A673 (cell line): ENCODE measurements around the gene NPAS2. TPM values are rescaled to one million over a fixed set of nuclear protein-coding genes. Genes with fewer than 3 reads are reported as not detected.

Experiments
- BruUV-seq: library from RNA; stranded (reverse); fragments of 400-500 nt; replicated peaks from 2 replicates; lab custom pipeline; 2021; lab: Mats Ljungman, UMichigan
- CTCF ChIA-PET: fragments of 300-600 bp; sonication (Branson Sonifier 250); formaldehyde crosslinking; loops from one replicate; lab custom pipeline; 2022; ENCODE audit warnings: antibody characterized with exemption; lab: Charles Lee
- POLR2A ChIA-PET: fragments of 300-600 bp; sonication (Branson Sonifier 250); formaldehyde crosslinking; loops from one replicate; lab custom pipeline; 2022; ENCODE audit warnings: antibody characterized with exemption; ENCODE audit not compliant: low non-redundant PET; lab: Charles Lee
- DNase-seq: peaks from one replicate; pipeline ENCODE4 v3.0.0-alpha.2; 2015; ENCODE audit warnings: low spot score
- H3K27ac ChIP-seq: fragments of 200-600 bp; sonication (generic); 2 replicates; pipeline ENCODE4 v1.5.1; 2016; ENCODE audit warnings: mixed run types, low read depth, mild to moderate bottlenecking, mixed read lengths, antibody characterized with exemption, low read length; ENCODE audit not compliant: poor library complexity, severe bottlenecking
- H3K27me3 ChIP-seq: fragments of 200-600 bp; sonication (generic); replicated peaks from 2 replicates; pipeline ENCODE4 v1.6.1; 2017; ENCODE audit warnings: mixed run types, low read depth, mild to moderate bottlenecking, mixed read lengths, antibody characterized with exemption, low read length; ENCODE audit not compliant: insufficient read depth, poor library complexity
- H3K36me3 ChIP-seq: fragments of 200-600 bp; sonication (generic); 2 replicates; pipeline ENCODE4 v1.6.1; 2016; ENCODE audit warnings: mixed run types, mild to moderate bottlenecking, mixed read lengths, antibody characterized with exemption, low read length; ENCODE audit not compliant: insufficient read depth, poor library complexity, severe bottlenecking
- H3K4me1 ChIP-seq: fragments of 200-600 bp; sonication (generic); 2 replicates; pipeline ENCODE4 v1.6.1; 2017; ENCODE audit warnings: mixed run types, mild to moderate bottlenecking, mixed read lengths, antibody characterized with exemption, low read length; ENCODE audit not compliant: insufficient read depth, poor library complexity, severe bottlenecking
- H3K4me3 ChIP-seq: fragments of 200-600 bp; sonication (generic); 2 replicates; pipeline ENCODE4 v1.5.1; 2016; ENCODE audit warnings: low read depth, mixed run types, mild to moderate bottlenecking, mixed read lengths, low read length; ENCODE audit not compliant: poor library complexity, severe bottlenecking
- H3K9me3 ChIP-seq: fragments of 200-600 bp; sonication (generic); 2 replicates; pipeline ENCODE4 v1.6.1; 2016; ENCODE audit warnings: mixed run types, low read depth, mild to moderate bottlenecking, mixed read lengths, antibody characterized with exemption, low read length; ENCODE audit not compliant: poor library complexity, severe bottlenecking
- EZH2 ChIP-seq: fragments of 200-600 bp; sonication (generic); IDR thresholded peaks from 2 replicates; pipeline ENCODE4 v1.6.1; 2017; ENCODE audit warnings: borderline replicate concordance, low read depth, mild to moderate bottlenecking, mixed read lengths, antibody characterized with exemption, low read length; ENCODE audit not compliant: poor library complexity, severe bottlenecking
- intact Hi-C: fragments of 100-400 bp; cut with micrococcal nuclease; formaldehyde crosslinking; loops from one replicate; pipeline ENCODE4 v1.10.0; 2022; ENCODE audit not compliant: unreplicated experiment
- total RNA-seq: library from RNA; stranded (reverse); gene quantifications from 2 replicates; pipeline ENCODE4 v1.2.3, GENCODE V29; 2021
- TF ChIP-seq, protein P1 (sequence below): fragments of 300-800, 200-600 bp; sonication (generic); conservative IDR thresholded peaks from 2 replicates; pipeline ENCODE4 v1.5.1; 2017; ENCODE audit warnings: low read depth, mild to moderate bottlenecking, antibody characterized with exemption, low read length, moderate library complexity, mixed read lengths

The NPAS2 gene
- total RNA-seq, 1 experiment from 2014 or later, result 9.4 TPM

GRCh38 chr2:100834221-100834620 lies 14.3 kb downstream of the NPAS2 start:
- Histone ChIP-seq H3K4me3 (no peak overlapping the region), H3K36me3 (no peaks in the 10 kb centered on the region), H3K27ac (no peak overlapping the region), H3K27me3 (no peaks in the 10 kb centered on the region), H3K9me3 (no peaks in the 10 kb centered on the region), H3K4me1 (no peaks in the 10 kb centered on the region)
- no TSS peak for BruUV-seq
- POLR2A ChIA-PET, result no interaction called here
- TF ChIP-seq, protein P1, sequence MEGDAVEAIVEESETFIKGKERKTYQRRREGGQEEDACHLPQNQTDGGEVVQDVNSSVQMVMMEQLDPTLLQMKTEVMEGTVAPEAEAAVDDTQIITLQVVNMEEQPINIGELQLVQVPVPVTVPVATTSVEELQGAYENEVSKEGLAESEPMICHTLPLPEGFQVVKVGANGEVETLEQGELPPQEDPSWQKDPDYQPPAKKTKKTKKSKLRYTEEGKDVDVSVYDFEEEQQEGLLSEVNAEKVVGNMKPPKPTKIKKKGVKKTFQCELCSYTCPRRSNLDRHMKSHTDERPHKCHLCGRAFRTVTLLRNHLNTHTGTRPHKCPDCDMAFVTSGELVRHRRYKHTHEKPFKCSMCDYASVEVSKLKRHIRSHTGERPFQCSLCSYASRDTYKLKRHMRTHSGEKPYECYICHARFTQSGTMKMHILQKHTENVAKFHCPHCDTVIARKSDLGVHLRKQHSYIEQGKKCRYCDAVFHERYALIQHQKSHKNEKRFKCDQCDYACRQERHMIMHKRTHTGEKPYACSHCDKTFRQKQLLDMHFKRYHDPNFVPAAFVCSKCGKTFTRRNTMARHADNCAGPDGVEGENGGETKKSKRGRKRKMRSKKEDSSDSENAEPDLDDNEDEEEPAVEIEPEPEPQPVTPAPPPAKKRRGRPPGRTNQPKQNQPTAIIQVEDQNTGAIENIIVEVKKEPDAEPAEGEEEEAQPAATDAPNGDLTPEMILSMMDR, result no peak
- intact Hi-C loops, result no loop called here
- CTCF ChIA-PET, result no interaction called here
- no peak for DNase-seq

- no TSS peak for BruUV-seq
- Histone ChIP-seq H3K27me3 (no peaks in the 10 kb centered on the region), H3K4me3 (no peak overlapping the region), H3K27ac (no peak overlapping the region), H3K9me3 (no peaks in the 10 kb centered on the region), H3K4me1 (no peaks in the 10 kb centered on the region), H3K36me3 (no peaks in the 10 kb centered on the region)
- ChIA-PET POLR2A (no interaction called here), CTCF (no interaction called here)
- no peak for TF ChIP-seq EZH2
- TF ChIP-seq, protein P1, result no peak
- intact Hi-C loops, result no loop called here
- no peak for DNase-seq
Observed at GRCh38 chr2:100835006-100835659, 15.2 kb downstream of the NPAS2 start.

GRCh38 chr2:100840519-100840918 lies 20.6 kb downstream of the NPAS2 start:
- POLR2A ChIA-PET, result no interaction called here
- Histone ChIP-seq H3K9me3 (no peaks in the 10 kb centered on the region), H3K36me3 (no peaks in the 10 kb centered on the region), H3K4me1 (no peaks in the 10 kb centered on the region), H3K27ac (no peak overlapping the region), H3K27me3 (no peaks in the 10 kb centered on the region), H3K4me3 (no peak overlapping the region)
- BruUV-seq, result no TSS peak
- CTCF ChIA-PET, result no interaction called here
- DNase-seq, result no peak
- intact Hi-C loops, result no loop called here
- TF ChIP-seq, protein P1, result no peak
- TF ChIP-seq EZH2, result no peak
